Measurements from ENCODE around the gene IZUMO1. TPM values are rescaled to one million over a fixed set of nuclear protein-coding genes. Genes with fewer than 3 reads are reported as not detected.

IZUMO1 gene
- polyA plus RNA-seq, 4 donors, result 0.31 to 0.45 TPM; not detected in 2

DNA sequence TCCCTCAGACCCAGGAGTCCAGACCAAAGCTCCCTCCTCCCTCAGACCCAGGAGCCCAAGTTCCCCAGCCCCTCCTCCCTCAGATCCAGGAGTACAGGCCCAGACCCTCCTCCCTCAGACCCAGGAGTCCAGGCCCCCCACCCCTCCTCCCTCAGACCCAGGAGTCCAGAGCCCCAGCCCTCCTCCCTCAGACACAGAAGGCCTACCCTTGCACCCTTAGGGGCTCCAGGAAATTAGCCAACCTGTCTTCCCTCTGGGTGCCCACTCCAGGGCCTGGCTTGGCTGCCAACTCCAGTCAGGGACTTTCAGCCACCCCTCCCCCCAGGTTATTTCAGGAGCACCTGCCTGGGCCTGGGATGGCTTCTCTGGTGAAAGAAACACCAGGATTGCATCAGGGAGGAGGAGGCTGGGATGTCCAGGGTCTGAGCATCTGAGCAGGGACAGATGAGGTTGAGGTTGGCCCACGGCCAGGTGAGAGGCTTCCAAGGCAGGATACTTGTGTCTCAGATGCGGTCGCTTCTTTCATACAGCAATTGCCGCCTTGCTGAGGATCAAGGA is 8.5 kb upstream of the IZUMO1 start, which contains the start of gene FGF21:
FGF21 (plus strand) TSS at position 441 of the 558 bp plus-strand sequence. CDS start 713 bp downstream, outside the sequence.
- no peaks in the 10 kb centered on the region for H3K9me3 ChIP-seq (ENCODE audit: control insufficient read depth in 2 of 2, insufficient read depth in 1 of 2, low read depth in 1 of 2, low read length in 1 of 2)
- FAIRE-seq, result no peak
- DNase-seq, result no peak
- no peak within 1 kb of the TSS for H3K27ac ChIP-seq (ENCODE audit: low read depth in 1 of 3, low read length in 2 of 3)
- 81 to 84% (median 81%) methylated on average over 4 of the region's 4 CpGs for WGBS, 3 donors
- no peak within 1 kb of the TSS for H3K4me3 ChIP-seq (ENCODE audit: low read depth in 1 of 3, low read length in 3 of 3)
- peaks cover 0 to 10% (median 0%) of the 10 kb centered on the region in 3 donors for H3K36me3 ChIP-seq (ENCODE audit: control insufficient read depth in 3 of 3, insufficient read depth in 2 of 3, low read depth in 1 of 3, low read length in 3 of 3)
- peaks cover 0 to 39% (median 0%) of the 10 kb centered on the region in 3 donors for H3K27me3 ChIP-seq (ENCODE audit: control insufficient read depth in 3 of 3, insufficient read depth in 3 of 3, low read length in 3 of 3)
- H3K4me1 ChIP-seq (ENCODE audit: control insufficient read depth in 3 of 3, insufficient read depth in 2 of 3, low read depth in 1 of 3, low read length in 2 of 3), result peaks cover 0 to 24% (median 2%) of the 10 kb centered on the region in 3 donors

DNA sequence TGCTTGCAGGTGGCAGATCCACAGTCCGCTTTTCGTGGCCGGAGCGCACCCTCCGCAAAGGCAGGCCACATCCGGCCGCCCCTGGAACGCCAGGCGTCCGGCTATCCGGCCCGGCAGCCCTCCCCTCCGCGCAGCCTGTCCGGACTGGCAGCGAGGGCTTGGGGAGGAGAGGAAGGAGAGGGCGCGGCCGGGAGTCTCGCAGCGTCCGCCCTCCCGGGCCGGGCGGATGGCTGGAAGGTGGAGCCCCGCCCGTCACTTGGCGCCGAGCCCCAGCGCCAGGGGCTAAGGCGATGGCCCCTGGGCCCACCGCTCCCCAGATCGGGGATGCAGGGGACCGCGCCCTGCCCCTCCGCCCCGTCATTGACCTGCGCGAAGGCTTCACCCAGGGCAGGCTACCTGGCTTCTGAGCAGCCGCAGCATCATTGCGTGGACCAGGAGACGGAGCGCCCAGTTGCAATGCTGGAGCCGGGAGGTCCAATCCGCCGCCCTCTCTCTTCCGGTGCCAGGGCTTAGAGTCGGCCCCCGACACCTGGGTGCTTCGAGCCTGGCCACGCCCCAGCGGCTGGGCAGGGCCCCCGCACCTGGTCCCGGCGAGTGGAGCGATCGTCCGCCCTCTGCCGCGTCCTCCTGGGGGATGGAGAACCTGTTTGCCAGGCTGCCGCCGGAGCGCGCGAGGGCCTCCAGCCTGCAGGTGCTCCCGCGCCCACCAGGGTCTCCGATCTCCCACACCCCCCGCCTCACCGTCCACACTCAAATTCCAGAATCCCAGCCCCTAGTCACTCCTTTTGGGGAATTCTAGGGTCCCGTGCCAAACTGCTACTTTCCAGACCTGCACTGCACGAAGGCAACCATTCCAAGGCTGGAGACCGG is 6.0 kb upstream of the IZUMO1 start, which contains the start of gene FUT1:
FUT1 (minus strand) TSS at position 146 of the 870 bp plus-strand sequence. CDS start 1,360 bp downstream, outside the sequence.
- Histone ChIP-seq H3K36me3 (ENCODE audit: control insufficient read depth in 3 of 3, insufficient read depth in 2 of 3, low read depth in 1 of 3, low read length in 3 of 3) (peaks cover 0 to 19% (median 5%) of the 10 kb centered on the region in 3 donors), H3K27ac (ENCODE audit: low read depth in 1 of 3, low read length in 2 of 3) (peak within 1 kb of the TSS in 2 of 3 donors; percentile 66 to 77), H3K4me1 (ENCODE audit: control insufficient read depth in 3 of 3, insufficient read depth in 2 of 3, low read depth in 1 of 3, low read length in 2 of 3) (peaks cover 0 to 24% (median 2%) of the 10 kb centered on the region in 3 donors), H3K4me3 (ENCODE audit: low read depth in 1 of 3, low read length in 3 of 3) (peak within 1 kb of the TSS in 2 of 3 donors; percentile 28 to 51), H3K9me3 (ENCODE audit: control insufficient read depth in 2 of 2, insufficient read depth in 1 of 2, low read depth in 1 of 2, low read length in 1 of 2) (no peaks in the 10 kb centered on the region), H3K27me3 (ENCODE audit: control insufficient read depth in 3 of 3, insufficient read depth in 3 of 3, low read length in 3 of 3) (peaks cover 0 to 39% (median 0%) of the 10 kb centered on the region in 3 donors)
- FAIRE-seq, result no peak
- DNase-seq, result peak; percentile 82 to 93
- WGBS, 3 donors, result 1 to 2% (median 2%) methylated on average over 54 to 73 of the region's 73 CpGs

DNA sequence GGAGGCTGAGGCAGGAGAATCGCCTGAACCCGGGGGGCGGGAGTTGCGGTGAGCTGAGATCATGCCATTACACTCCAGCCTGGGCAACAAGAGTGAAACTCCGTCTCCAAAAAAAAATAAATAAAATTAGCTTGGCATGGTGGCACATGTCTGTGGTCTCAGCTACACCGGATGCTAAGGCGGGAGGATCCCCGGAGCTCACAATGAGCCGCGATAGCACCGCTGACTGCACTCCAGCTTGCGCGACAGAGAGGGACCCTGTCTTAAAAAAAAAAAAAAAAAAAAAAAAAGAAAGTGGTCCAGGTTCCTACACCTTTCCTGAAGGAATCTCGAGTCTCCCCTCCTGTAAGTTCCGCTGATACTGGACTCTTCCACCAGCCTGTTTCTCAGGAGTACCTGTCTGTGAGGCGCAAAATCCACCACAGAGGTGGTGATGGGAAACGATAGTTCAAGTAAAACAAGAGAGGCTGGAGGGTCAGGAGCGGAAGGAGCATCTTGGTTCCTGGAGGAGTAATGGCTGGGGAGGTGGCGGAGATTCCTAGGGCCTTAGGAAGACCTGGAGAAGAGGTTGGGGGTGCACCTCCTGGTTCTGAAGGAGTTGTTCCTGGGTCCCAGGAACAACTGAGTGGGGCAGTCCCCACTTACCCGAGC is 5.3 kb upstream of the IZUMO1 start:
- peak overlapping the region in 2 of 3 donors; percentile 28 to 51 for H3K4me3 ChIP-seq (ENCODE audit: low read depth in 1 of 3, low read length in 3 of 3)
- H3K4me1 ChIP-seq (ENCODE audit: control insufficient read depth in 3 of 3, insufficient read depth in 2 of 3, low read depth in 1 of 3, low read length in 2 of 3), result peaks cover 0 to 29% (median 2%) of the 10 kb centered on the region in 3 donors
- 14 to 25% (median 20%) methylated on average over 20 of the region's 20 CpGs for WGBS, 3 donors
- H3K27ac ChIP-seq (ENCODE audit: low read depth in 1 of 3, low read length in 2 of 3), result peak overlapping the region in 2 of 3 donors; percentile 2 to 66
- H3K27me3 ChIP-seq (ENCODE audit: control insufficient read depth in 3 of 3, insufficient read depth in 3 of 3, low read length in 3 of 3), result peaks cover 0 to 40% (median 0%) of the 10 kb centered on the region in 3 donors
- H3K36me3 ChIP-seq (ENCODE audit: control insufficient read depth in 3 of 3, insufficient read depth in 2 of 3, low read depth in 1 of 3, low read length in 3 of 3), result peaks cover 0 to 19% (median 5%) of the 10 kb centered on the region in 3 donors
- DNase-seq (no peak), FAIRE-seq (no peak)
- H3K9me3 ChIP-seq (ENCODE audit: control insufficient read depth in 2 of 2, insufficient read depth in 1 of 2, low read depth in 1 of 2, low read length in 1 of 2), result no peaks in the 10 kb centered on the region

DNA sequence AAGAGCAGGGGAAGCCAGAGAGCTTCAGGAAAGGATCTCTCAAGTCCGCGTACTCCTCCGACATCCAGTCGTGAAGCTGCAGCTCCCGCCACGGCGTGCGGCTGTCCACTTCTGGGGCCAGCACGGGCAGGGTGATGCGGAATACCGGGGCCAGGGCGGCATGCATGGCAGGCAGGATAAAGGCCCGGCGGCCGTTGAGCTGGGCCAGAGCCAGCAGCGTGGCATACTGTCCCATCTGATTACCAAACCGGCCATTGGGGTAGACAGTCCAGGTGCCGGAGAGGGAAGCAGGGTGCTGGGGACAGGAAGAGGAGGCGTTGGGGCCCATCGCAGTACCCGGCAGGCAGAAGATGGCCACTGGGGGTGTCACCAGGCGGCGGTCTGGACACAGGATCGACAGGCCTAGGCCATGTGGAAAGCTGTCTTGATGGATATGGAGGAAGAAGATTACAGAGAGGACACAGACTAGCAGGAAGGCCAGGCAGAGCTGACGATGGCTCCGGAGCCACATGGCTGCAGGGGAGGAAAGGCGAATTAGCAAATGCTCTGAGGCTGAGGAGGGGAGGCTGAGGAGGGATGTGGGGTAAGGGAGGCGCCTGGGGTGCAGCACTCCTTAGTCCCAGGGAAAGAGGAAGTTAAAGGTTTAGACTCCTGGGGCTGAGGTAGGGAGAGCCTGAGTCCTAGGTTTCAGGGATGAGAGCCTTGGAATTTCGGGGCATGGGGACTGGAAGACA is 4.2 kb upstream of the IZUMO1 start:
- peaks cover 0 to 19% (median 5%) of the 10 kb centered on the region in 3 donors for H3K36me3 ChIP-seq (ENCODE audit: control insufficient read depth in 3 of 3, insufficient read depth in 2 of 3, low read depth in 1 of 3, low read length in 3 of 3)
- no peak overlapping the region for H3K27ac ChIP-seq (ENCODE audit: low read depth in 1 of 3, low read length in 2 of 3)
- DNase-seq (no peak), FAIRE-seq (no peak)
- H3K27me3 ChIP-seq (ENCODE audit: control insufficient read depth in 3 of 3, insufficient read depth in 3 of 3, low read length in 3 of 3), result peaks cover 0 to 50% (median 0%) of the 10 kb centered on the region in 3 donors
- peaks cover 0 to 7% of the 10 kb centered on the region in 2 donors for H3K9me3 ChIP-seq (ENCODE audit: control insufficient read depth in 2 of 2, insufficient read depth in 1 of 2, low read depth in 1 of 2, low read length in 1 of 2)
- H3K4me3 ChIP-seq (ENCODE audit: low read depth in 1 of 3, low read length in 3 of 3), result no peak overlapping the region
- peaks cover 0 to 37% (median 2%) of the 10 kb centered on the region in 3 donors for H3K4me1 ChIP-seq (ENCODE audit: control insufficient read depth in 3 of 3, insufficient read depth in 2 of 3, low read depth in 1 of 3, low read length in 2 of 3)
- WGBS, 3 donors, result 83 to 92% (median 89%) methylated on average over 28 to 29 of the region's 29 CpGs

DNA sequence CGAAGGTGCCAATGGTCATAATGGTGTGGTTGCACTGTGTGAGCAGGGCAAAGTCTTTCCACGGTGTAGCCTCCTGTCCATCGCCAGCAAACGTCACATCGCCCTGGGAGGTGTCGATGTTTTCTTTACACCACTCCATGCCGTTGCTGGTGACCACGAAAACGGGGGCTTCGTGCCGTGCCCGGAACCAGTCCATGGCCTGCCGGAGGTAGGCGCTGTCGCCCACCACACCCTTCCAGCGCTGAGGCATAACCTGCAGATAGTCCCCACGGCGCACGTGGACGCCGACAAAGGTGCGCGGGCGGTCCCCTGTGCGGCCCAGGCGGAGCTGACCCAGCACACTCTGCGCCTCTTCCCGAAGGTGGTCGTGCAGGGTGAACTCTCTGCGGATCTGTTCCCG is 3.6 kb upstream of the IZUMO1 start:
- Histone ChIP-seq H3K27ac (ENCODE audit: low read depth in 1 of 3, low read length in 2 of 3) (no peak overlapping the region), H3K4me3 (ENCODE audit: low read depth in 1 of 3, low read length in 3 of 3) (no peak overlapping the region)
- FAIRE-seq, result no peak

DNA sequence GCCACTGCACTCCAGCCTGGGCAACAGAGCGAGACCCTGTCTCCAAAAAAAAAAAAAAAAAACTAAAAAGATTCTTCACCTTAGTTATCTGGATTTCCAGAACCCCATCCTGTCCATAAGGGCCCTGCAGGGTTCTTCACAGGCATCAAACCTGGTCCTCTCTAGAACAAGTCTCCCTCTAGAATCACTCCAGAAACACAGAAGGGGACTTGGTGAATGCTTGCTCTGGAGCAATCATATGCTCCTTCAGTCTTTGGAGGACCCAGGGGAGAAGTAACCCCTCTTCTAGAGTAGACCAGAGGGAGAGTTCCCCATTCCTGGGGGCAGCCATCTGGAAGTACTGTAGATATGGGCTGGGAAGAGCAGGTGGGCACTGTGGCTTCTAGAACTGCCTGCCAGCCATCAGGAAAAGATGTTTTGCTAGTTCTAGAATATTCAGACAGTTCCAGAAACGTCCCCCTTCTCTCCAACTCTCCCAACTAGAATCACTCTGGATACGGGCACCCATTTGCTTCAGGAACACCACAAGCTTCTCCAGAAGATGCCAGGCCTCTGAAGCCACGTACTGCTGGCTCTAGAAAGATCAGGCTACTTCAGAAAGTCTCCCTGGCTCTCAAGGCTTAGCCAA is 3.0 kb upstream of the IZUMO1 start:
- Histone ChIP-seq H3K27me3 (ENCODE audit: control insufficient read depth in 3 of 3, insufficient read depth in 3 of 3, low read length in 3 of 3) (peaks cover 0 to 59% (median 2%) of the 10 kb centered on the region in 3 donors), H3K4me3 (ENCODE audit: low read depth in 1 of 3, low read length in 3 of 3) (no peak overlapping the region), H3K27ac (ENCODE audit: low read depth in 1 of 3, low read length in 2 of 3) (no peak overlapping the region), H3K36me3 (ENCODE audit: control insufficient read depth in 3 of 3, insufficient read depth in 2 of 3, low read depth in 1 of 3, low read length in 3 of 3) (peaks cover 0 to 19% (median 5%) of the 10 kb centered on the region in 3 donors), H3K4me1 (ENCODE audit: control insufficient read depth in 3 of 3, insufficient read depth in 2 of 3, low read depth in 1 of 3, low read length in 2 of 3) (peaks cover 0 to 37% (median 2%) of the 10 kb centered on the region in 3 donors), H3K9me3 (ENCODE audit: control insufficient read depth in 2 of 2, insufficient read depth in 1 of 2, low read depth in 1 of 2, low read length in 1 of 2) (peaks cover 0 to 14% of the 10 kb centered on the region in 2 donors)
- WGBS, 3 donors, result 70 to 81% (median 73%) methylated on average over 3 to 4 of the region's 4 CpGs
- no peak for FAIRE-seq
- no peak for DNase-seq

More for the DNA sequence above, 3.6 kb upstream of the IZUMO1 start:
- H3K27me3 ChIP-seq (ENCODE audit: control insufficient read depth in 3 of 3, insufficient read depth in 3 of 3, low read length in 3 of 3), result peaks cover 0 to 56% (median 2%) of the 10 kb centered on the region in 3 donors
- peaks cover 0 to 37% (median 2%) of the 10 kb centered on the region in 3 donors for H3K4me1 ChIP-seq (ENCODE audit: control insufficient read depth in 3 of 3, insufficient read depth in 2 of 3, low read depth in 1 of 3, low read length in 2 of 3)
- peaks cover 0 to 9% of the 10 kb centered on the region in 2 donors for H3K9me3 ChIP-seq (ENCODE audit: control insufficient read depth in 2 of 2, insufficient read depth in 1 of 2, low read depth in 1 of 2, low read length in 1 of 2)
- DNase-seq, result no peak
- peaks cover 0 to 19% (median 5%) of the 10 kb centered on the region in 3 donors for H3K36me3 ChIP-seq (ENCODE audit: control insufficient read depth in 3 of 3, insufficient read depth in 2 of 3, low read depth in 1 of 3, low read length in 3 of 3)
- WGBS, 3 donors, result 91 to 98% (median 95%) methylated on average over 26 to 31 of the region's 31 CpGs

DNA sequence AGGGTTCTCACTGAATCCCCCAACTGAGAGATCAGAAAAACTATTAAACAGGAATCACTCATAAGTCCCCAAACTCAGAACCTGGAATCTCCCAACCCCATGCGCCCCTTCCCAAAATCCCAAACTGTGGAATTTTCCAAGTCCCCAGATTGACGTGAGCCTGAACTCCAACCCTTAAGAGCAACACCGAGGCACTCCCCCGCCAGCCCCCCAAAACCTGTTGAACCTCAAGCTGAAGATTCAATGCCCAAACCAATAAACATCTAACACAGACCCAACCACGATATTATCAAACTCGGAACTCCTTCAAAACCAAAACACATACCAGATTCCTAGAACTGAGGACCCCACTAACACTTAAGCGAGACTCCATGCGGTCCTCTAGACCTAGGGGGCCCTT is 599 bp downstream of the IZUMO1 start:
- H3K27ac ChIP-seq (ENCODE audit: low read depth in 1 of 3, low read length in 2 of 3), result peak overlapping the region in 1 of 3 donors; percentile 88
- peaks cover 0 to 21% of the 10 kb centered on the region in 2 donors for H3K9me3 ChIP-seq (ENCODE audit: control insufficient read depth in 2 of 2, insufficient read depth in 1 of 2, low read depth in 1 of 2, low read length in 1 of 2)
- H3K4me3 ChIP-seq (ENCODE audit: low read depth in 1 of 3, low read length in 3 of 3), result no peak overlapping the region
- H3K4me1 ChIP-seq (ENCODE audit: control insufficient read depth in 3 of 3, insufficient read depth in 2 of 3, low read depth in 1 of 3, low read length in 2 of 3), result peaks cover 0 to 25% (median 0%) of the 10 kb centered on the region in 3 donors
- peaks cover 0 to 27% (median 2%) of the 10 kb centered on the region in 3 donors for H3K27me3 ChIP-seq (ENCODE audit: control insufficient read depth in 3 of 3, insufficient read depth in 3 of 3, low read length in 3 of 3)
- FAIRE-seq, result no peak
- no peak for DNase-seq
- H3K36me3 ChIP-seq (ENCODE audit: control insufficient read depth in 3 of 3, insufficient read depth in 2 of 3, low read depth in 1 of 3, low read length in 3 of 3), result peaks cover 0 to 18% (median 5%) of the 10 kb centered on the region in 3 donors
- WGBS, 3 donors, result 75 to 89% (median 80%) methylated on average over 8 of the region's 8 CpGs

Measured in small intestine (tissue), 7 donors.